DMS 273 treated with DMSO at 0.1 percent for 48 hours (cell line): ENCODE results near the gene POLR2C.
"Not testable (repeated sequence)": the region's sequence is repeated elsewhere in the genome, so short reads cannot be mapped to it uniquely, and the experiment has no call there.

Experiments
- DNase-seq: peaks from one replicate; lab custom pipeline; 2025; lab: John Stamatoyannopoulos, UW

The POLR2C gene

GRCh38 chr16:57479976-57480753 lies 17.7 kb downstream of the POLR2C start:
- no peak for DNase-seq

- DNase-seq, result peak; percentile 63
These were observed 18.3 kb downstream of the POLR2C start for GRCh38 chr16:57480754-57481230.

GRCh38 chr16:57481421-57481820 lies 18.9 kb downstream of the POLR2C start:
- no peak for DNase-seq

- DNase-seq, result no peak
These were observed 20.5 kb downstream of the POLR2C start for GRCh38 chr16:57482845-57483545.

- no peak for DNase-seq
These were observed 21.4 kb downstream of the POLR2C start for GRCh38 chr16:57483725-57484514.

GRCh38 chr16:57484515-57485005 lies 22.1 kb downstream of the POLR2C start:
- no peak for DNase-seq

GRCh38 chr16:57485091-57485915 lies 22.8 kb downstream of the POLR2C start:
- no peak for DNase-seq

GRCh38 chr16:57485916-57486857 lies 23.7 kb downstream of the POLR2C start, which contains the start of gene DOK4:
TSS of gene DOK4 (minus strand) at chr16:57486493. CDS start at chr16:57479507, 6,986 bp downstream.
- DNase-seq, result peak; percentile 24

- DNase-seq, result no peak
These were observed 24.7 kb downstream of the POLR2C start for GRCh38 chr16:57486858-57487834.

- no peak for DNase-seq
These were observed 26.8 kb downstream of the POLR2C start for GRCh38 chr16:57489229-57489628.

- DNase-seq, result no peak
These were observed 31.3 kb downstream of the POLR2C start for GRCh38 chr16:57493767-57494166.

- DNase-seq, result no peak
These were observed 34.6 kb downstream of the POLR2C start for GRCh38 chr16:57497121-57497520.

GRCh38 chr16:57498031-57498430 lies 35.6 kb downstream of the POLR2C start:
- no peak for DNase-seq

GRCh38 chr16:57499941-57500340 lies 37.5 kb downstream of the POLR2C start:
- not testable (repeated sequence) for DNase-seq

- no peak for DNase-seq
These were observed 38.2 kb downstream of the POLR2C start for GRCh38 chr16:57500578-57501111.

- DNase-seq, result no peak
These were observed 39.0 kb downstream of the POLR2C start for GRCh38 chr16:57501492-57501891.

- DNase-seq, result no peak
These were observed 39.7 kb downstream of the POLR2C start for GRCh38 chr16:57502048-57502775.

GRCh38 chr16:57503366-57503765 lies 40.9 kb downstream of the POLR2C start:
- no peak for DNase-seq
